Activated CD4-positive, CD25-positive, alpha-beta regulatory T cell (primary cell): ENCODE results near the gene HRH1.
"Not testable (repeated sequence)": the region's sequence is repeated elsewhere in the genome, so short reads cannot be mapped to it uniquely, and the experiment has no call there.

Experiments
- DNase-seq, 4 experiments: peaks; one replicate each; lab custom pipeline; 2025; lab: John Stamatoyannopoulos, UW

HRH1 gene

GRCh38 chr3:11172096-11172690 is 17.9 kb downstream of the HRH1 start:
- DNase-seq, result no peak

GRCh38 chr3:11173828-11174465 is 19.7 kb downstream of the HRH1 start:
- DNase-seq, result no peak

DNA sequence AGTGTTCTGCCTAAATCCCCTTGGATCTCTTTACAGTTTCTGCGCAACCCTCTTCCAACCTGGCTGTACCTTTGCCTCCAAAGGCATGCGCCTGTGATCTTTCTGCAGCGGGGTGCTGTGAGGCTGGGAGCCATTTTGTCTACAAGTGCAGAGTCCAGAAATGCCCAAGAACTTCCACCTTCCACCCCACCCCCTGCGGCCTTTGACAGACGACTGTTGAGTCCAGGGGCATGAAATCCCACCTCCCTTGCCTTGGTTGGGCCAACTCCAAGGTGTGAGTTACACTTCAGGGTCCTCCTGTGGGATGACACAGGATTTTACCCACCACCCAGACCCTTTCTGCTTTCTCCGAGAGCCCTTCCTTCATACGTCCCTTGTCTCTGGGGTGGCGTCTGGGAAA is 24.1 kb downstream of the HRH1 start:
- no peak for DNase-seq

DNA sequence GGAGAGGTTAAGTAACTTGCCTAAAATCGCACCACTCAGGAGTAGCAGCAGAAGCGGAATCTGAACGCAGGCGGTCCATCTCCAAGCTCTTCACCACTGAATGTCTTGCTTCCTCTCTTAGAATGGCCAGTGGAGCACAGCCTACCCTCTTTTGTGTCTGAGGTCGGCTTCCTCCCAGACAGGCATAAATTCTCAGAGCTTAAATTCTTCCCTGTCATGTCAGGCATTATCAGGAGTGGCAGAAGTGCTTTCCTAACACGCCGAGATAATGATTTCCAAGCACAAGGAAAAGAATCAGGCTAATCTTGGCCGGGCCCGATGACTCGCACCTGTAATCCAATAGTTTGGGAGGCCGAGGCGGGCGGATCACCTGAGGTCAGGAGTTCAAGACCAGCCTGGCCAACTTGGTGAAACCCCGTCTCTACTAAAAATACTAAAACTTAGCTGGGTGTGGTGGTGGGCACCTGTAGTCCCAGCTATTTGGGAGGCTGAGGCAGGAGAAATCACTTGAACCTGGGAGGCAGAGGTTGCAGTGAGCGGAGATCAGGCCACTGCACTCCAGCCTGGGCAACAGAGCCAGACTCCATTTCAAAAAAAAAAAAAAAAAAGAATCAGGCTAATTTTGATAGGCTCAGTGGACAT is 30.2 kb downstream of the HRH1 start:
- not testable (repeated sequence) for DNase-seq

GRCh38 chr3:11185144-11185543 is 30.9 kb downstream of the HRH1 start:
- DNase-seq, result no peak

DNA sequence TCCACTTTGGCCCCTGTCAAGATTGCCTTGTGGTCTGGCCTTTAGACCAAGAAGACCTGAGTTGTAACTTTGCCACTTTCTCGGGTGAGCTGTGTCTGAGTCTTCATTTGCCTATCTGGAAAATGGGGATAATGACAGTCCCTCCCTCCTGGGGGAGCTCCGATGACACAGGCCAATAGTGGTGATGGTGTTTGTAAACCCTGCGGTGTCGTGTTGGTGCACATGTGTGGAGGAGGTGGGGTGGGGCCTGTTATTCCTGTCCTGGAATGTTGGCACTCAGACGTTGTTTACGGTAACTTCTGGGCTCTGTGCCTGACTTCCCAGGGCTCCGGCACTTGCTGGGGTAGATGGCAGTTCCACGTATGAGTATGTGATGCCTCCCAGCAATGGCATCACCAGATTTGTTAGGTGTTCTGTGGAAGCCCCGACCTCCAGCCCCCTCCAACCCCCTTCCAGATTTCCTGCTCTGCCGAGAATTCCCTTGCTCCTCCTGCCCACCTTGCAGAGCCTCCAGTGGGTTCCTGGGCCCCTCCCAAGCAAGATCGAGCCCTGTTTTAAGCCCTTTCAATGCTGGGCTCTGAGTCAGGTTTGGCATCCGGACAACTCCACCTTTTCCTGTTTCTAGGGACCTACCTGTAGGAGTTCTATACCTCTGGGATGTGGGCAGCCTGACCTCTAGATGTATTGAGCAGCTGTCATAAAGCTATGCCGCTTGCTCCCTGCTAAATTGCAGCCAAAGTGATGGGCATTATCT is 31.4 kb downstream of the HRH1 start:
- DNase-seq, result no peak

- no peak for DNase-seq
These were observed 32.0 kb downstream of the HRH1 start for GRCh38 chr3:11186318-11186692.

- no peak for DNase-seq
These were observed 32.5 kb downstream of the HRH1 start for GRCh38 chr3:11186771-11187191.

GRCh38 chr3:11187681-11188080 is 33.4 kb downstream of the HRH1 start:
- no peak for DNase-seq

DNA sequence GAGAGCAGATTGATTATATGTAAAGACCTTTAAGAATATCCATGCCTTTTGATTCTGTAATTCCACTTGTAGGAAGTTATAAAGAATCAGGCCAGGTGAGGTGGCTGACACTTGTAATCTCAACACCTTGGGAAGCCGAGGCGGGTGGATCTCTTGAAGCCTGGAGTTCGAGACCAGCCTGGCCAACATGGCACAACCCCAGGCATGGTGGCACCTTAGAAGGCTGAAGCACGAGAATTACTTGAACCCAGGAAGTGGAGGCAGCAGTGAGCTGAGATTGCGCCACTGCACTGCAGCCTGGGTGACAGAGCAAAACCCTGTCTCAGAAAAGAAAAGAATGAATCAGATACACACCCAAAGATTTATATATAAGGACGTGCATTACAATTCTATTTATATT is 33.9 kb downstream of the HRH1 start:
- DNase-seq, result no peak

GRCh38 chr3:11195201-11195600 is 40.9 kb downstream of the HRH1 start:
- no peak for DNase-seq

GRCh38 chr3:11195721-11196332 is 41.5 kb downstream of the HRH1 start:
- no peak for DNase-seq

GRCh38 chr3:11197484-11197883 is 43.2 kb downstream of the HRH1 start:
- no peak for DNase-seq

GRCh38 chr3:11198070-11198469 is 43.8 kb downstream of the HRH1 start:
- no peak for DNase-seq

DNA sequence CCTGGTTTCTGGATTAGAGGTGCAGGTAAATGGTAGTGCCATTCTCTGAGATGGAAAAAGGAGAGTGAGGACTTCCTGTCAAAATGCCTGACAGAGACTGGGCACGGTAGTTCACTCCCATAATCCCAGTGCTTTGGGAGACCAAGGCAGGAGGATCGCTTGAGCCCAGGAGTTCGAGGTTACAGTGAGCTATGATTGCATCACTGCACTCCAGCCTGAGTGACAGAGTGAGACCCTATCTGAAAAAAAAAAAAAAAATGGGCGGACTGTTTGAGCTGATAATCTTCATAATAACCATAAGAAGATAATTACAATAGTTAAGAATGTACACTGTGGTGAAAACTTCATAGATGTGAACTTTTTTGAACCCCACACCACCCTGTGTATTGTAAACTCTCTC is 44.2 kb downstream of the HRH1 start:
- DNase-seq, result no peak

DNA sequence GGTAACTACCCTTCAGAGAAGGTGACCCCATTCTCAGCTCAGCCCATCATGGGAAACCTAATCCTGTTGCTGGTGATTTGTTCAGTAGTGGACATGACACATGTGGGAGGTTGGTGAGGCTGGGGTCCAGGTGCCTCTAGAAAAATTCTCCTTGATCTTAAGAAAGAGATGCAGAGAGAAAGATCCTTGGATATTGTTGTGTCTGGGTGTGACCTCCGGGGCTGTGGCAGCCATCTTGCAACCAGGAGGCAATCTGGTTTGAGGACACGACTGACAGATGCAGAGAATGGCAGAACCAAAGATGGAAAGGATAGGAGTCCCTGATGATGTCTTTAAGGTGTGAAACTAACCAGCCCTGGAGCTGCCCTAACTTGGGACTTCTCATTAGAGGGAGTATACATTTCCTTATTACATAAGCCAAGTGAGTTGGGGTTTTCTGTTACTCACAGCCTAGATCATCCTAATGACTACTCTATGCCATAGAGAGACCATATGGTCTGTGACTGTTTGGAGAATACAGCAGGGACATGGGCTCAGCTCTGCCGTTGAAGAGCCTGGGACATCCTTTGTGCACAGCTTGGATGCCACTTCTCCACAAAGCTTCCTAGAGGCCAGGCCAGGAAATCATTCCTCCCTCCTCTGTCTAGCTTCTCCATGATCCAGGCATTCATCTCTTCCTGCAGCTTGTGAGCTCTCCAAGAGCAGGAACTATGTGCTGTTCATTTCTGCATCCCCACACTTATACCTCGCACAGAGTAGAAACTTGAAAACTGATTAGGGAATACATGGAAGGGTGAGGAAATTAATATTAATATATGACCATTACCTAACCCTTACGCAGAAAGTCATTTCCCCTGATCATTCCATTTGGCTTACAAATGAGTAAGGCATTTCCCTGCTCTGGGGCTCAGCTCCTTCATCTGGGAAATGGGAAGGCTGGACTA is 45.9 kb downstream of the HRH1 start:
- DNase-seq, result no peak

DNA sequence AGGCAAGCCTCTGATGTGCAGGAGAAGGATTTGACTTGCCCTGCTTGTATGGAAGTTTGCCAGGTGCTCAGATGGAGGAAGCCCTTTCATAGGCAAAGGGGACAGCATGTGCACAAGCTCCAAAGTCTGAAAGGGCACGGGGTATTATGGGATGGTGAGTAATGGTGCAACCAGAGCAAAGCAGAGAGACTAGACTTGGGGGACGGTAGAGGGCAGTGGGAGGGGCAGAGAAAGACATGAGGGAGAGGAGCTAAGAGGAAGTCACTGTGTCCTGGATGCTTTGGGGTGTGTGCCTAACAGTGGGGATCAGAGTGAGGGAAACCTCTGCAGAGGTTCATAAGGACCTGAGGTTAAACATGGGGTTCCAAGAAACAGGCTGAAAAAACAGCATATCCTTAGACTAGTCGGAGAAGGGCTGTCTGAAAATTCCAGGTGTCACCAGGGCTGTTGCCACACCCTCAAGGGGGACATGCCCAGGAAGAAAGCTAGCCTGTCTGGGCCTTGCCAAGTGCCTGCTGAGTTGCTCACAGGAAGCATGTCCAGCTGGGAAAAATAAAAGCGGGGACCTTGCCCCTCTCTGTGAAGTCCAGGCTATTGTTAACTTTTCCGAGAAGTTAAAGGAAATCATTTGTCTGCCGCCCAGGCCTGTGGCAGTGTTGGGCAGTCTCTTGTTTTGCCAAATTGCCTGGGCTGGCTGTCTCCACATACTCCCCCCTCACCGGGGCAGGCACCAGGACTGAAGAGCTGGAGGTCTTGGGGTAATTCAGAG is 47.1 kb downstream of the HRH1 start:
- no peak for DNase-seq

DNA sequence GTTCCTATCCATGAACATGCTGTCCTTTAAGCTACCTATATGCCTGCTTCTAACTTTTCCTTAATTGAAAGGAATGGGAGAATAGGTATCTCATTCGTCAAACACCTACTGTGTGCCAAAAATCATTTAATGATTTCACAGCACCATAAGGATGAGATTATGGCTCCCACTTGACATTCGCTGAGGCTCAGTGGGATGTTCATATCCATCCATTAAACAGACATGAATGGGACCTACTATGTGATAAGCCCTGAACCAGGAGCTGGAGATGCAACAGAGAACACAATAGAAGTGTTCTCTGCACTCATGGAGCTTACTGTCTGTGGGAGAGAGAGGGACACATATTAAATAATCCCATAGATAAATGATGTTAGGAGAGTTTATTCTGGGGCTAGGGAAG is 49.7 kb downstream of the HRH1 start:
- no peak for DNase-seq

GRCh38 chr3:11204697-11205348 is 50.5 kb downstream of the HRH1 start:
- no peak for DNase-seq

GRCh38 chr3:11205881-11206280 is 51.6 kb downstream of the HRH1 start:
- not testable (repeated sequence) for DNase-seq
